ENCODE data around the gene BACH2. TPM values are rescaled to one million over a fixed set of nuclear protein-coding genes. Genes with fewer than 3 reads are reported as not detected.

Gene BACH2
- total and polyA plus RNA-seq, 9 of the 15 experiments (the other 6 are each of a cell fraction or from before 2014, with no cell fraction given) = 0.06 to 3.1 (median 0.59) TPM

- Histone ChIP-seq H3K4me1 (replicated peaks in 1 of 2; ENCODE audit: control insufficient read depth in 2 of 2, insufficient read depth in 2 of 2, low read length in 2 of 2) (peaks cover 0 to 7% of the 10 kb centered on the region in 2 experiments; a peak in 3 of 5 replicates), H3K9me1 (ENCODE audit: control insufficient read depth, insufficient read depth, low read length) (no peaks in the 10 kb centered on the region), H3K79me2 (ENCODE audit: control insufficient read depth, insufficient read depth, low read length) (no peaks in the 10 kb centered on the region), H3K9me3 (replicated peaks; ENCODE audit: control insufficient read depth, insufficient read depth, low read depth, low read length) (no peaks in the 10 kb centered on the region), H3K36me3 (ENCODE audit: control insufficient read depth, insufficient read depth, low read length) (no peaks in the 10 kb centered on the region), H3K4me3 (no peak overlapping the region), H4K20me1 (replicated peaks; ENCODE audit: control insufficient read depth, insufficient read depth, low read length) (no peaks in the 10 kb centered on the region), H2AFZ (ENCODE audit: low read depth, low read length) (no peak overlapping the region), H3K4me2 (ENCODE audit: insufficient read depth, low read length) (no peak overlapping the region), H3K27ac (ENCODE audit: extremely low read depth, low read depth, low read length) (no peak overlapping the region), H3K27me3 (ENCODE audit: control insufficient read depth in 2 of 2, insufficient read depth in 2 of 2, low read length in 2 of 2) (no peaks in the 10 kb centered on the region), H3K9ac (ENCODE audit: insufficient read depth in 1 of 2, low read depth in 2 of 2, low read length in 2 of 2) (no peak overlapping the region)
- ChIA-PET CTCF (ENCODE audit: low intra/inter-chr PET ratio) (no interaction called here), POLR2A (no interaction called here)
- ATAC-seq (no peak), FAIRE-seq (no peak), DNase-seq (ENCODE audit: extremely low read depth in 1 of 4, low spot score in 3 of 4) (no peak)
- in situ Hi-C loops (cut with MboI) (no loop called here), intact Hi-C loops (cut with micrococcal nuclease) (no loop called here)
- BruUV-seq (replicated peaks) = no TSS peak
- WGBS (ENCODE audit: insufficient coverage, low coverage, missing lambda C conversion rate) = 68% methylated on average over 18 of the region's 18 CpGs
- TF ChIP-seq CHCHD3 (CRISPR knock-in tag; IDR thresholded peaks at IDR 0.05) = no peak
- no peak for TF ChIP-seq SP2 (IDR thresholded peaks at IDR 0.05; ENCODE audit: extremely low read depth, low read depth, low read length, poor library complexity, severe bottlenecking)
- TF ChIP-seq, protein P1, sequence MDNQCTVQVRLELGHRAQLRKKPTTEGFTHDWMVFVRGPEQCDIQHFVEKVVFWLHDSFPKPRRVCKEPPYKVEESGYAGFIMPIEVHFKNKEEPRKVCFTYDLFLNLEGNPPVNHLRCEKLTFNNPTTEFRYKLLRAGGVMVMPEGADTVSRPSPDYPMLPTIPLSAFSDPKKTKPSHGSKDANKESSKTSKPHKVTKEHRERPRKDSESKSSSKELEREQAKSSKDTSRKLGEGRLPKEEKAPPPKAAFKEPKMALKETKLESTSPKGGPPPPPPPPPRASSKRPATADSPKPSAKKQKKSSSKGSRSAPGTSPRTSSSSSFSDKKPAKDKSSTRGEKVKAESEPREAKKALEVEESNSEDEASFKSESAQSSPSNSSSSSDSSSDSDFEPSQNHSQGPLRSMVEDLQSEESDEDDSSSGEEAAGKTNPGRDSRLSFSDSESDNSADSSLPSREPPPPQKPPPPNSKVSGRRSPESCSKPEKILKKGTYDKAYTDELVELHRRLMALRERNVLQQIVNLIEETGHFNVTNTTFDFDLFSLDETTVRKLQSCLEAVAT (IDR thresholded peaks at IDR 0.05) = no peak
- no peak for TF ChIP-seq HBP1 (CRISPR knock-in tag; IDR thresholded peaks at IDR 0.05)
- no peak for TF ChIP-seq ZNF561 (CRISPR knock-in tag; conservative IDR thresholded peaks at IDR 0.05)
- TF ChIP-seq SAFB (IDR thresholded peaks at IDR 0.05; ENCODE audit: borderline replicate concordance, low read depth, low read length) = no peak
- TF ChIP-seq, protein P2, sequence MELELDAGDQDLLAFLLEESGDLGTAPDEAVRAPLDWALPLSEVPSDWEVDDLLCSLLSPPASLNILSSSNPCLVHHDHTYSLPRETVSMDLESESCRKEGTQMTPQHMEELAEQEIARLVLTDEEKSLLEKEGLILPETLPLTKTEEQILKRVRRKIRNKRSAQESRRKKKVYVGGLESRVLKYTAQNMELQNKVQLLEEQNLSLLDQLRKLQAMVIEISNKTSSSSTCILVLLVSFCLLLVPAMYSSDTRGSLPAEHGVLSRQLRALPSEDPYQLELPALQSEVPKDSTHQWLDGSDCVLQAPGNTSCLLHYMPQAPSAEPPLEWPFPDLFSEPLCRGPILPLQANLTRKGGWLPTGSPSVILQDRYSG (tag; conservative IDR thresholded peaks at IDR 0.05; ENCODE audit: low read depth) = no peak
Measured at GRCh38 chr6:90038961-90039653, 257.5 kb downstream of the BACH2 start.

All from K562 (cell line).